ENCODE results near the gene TBC1D8. TPM values are rescaled to one million over a fixed set of nuclear protein-coding genes. Genes with fewer than 3 reads are reported as not detected.
A peak's percentile ranks its signal among the peaks of the same experiment; 100 is the strongest.

TBC1D8 gene
- total and polyA plus RNA-seq, 2 of the 13 experiments (the other 11 are each of a cell fraction or from before 2014, with no cell fraction given): 45.1 to 95.4 TPM

DNA sequence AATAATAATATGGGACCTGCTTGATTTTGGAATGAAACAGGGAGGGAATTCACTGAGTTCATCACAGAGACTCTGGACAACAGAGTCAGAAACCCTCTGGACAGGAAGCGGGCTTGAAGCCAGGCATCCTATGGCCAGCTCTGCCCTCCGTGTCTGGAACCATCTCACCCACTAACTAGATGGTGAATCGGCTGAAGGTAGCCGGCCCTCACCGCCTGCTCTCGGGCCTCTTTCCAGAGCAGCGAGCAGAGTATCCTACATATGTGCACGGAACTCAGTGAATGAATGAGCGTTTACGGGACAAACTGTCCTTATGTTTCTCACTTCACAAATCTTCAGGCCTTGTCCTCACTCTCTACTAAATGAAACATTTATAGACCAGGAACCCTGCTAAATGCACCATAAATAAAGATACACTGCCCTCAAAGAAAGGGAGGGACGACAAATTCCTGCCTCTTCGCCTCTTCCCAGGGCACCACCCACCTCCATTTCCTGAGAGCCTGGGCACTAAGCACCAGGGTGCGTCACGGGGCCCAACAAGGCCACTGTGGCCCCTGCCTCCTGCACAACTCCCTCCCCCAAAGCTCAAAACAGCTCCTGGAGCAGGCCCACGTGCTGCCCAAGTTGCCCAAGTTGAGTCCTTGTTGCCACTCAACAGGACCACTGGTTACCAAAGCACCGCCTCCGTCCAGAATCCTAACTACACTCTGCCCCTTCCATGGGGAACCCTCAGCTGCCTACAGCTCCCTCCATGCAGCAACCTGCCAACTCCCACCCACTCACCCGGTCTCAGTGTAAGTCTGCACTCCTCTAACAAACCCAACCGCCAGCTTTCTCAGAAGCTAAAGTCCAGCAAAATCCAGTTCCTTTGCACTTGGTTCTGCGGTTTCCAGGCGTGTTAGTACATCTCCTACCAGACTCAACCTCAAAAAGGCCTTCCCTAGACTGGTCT, 1.7 kb downstream of the TBC1D8 start (continued):
- TF ChIP-seq, protein P1, sequence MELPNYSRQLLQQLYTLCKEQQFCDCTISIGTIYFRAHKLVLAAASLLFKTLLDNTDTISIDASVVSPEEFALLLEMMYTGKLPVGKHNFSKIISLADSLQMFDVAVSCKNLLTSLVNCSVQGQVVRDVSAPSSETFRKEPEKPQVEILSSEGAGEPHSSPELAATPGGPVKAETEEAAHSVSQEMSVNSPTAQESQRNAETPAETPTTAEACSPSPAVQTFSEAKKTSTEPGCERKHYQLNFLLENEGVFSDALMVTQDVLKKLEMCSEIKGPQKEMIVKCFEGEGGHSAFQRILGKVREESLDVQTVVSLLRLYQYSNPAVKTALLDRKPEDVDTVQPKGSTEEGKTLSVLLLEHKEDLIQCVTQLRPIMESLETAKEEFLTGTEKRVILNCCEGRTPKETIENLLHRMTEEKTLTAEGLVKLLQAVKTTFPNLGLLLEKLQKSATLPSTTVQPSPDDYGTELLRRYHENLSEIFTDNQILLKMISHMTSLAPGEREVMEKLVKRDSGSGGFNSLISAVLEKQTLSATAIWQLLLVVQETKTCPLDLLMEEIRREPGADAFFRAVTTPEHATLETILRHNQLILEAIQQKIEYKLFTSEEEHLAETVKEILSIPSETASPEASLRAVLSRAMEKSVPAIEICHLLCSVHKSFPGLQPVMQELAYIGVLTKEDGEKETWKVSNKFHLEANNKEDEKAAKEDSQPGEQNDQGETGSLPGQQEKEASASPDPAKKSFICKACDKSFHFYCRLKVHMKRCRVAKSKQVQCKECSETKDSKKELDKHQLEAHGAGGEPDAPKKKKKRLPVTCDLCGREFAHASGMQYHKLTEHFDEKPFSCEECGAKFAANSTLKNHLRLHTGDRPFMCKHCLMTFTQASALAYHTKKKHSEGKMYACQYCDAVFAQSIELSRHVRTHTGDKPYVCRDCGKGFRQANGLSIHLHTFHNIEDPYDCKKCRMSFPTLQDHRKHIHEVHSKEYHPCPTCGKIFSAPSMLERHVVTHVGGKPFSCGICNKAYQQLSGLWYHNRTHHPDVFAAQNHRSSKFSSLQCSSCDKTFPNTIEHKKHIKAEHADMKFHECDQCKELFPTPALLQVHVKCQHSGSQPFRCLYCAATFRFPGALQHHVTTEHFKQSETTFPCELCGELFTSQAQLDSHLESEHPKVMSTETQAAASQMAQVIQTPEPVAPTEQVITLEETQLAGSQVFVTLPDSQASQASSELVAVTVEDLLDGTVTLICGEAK (IDR thresholded peaks at IDR 0.05): no peak
- TF ChIP-seq, protein P1 (CRISPR knock-in tag; IDR thresholded peaks at IDR 0.05): 0 out of 2 replicates have a peak, but pooled peaks have one; percentile 33
- TF ChIP-seq ZNF329 (CRISPR knock-in tag; IDR thresholded peaks at IDR 0.05; ENCODE audit: low read depth) (no peak), ESRRA (CRISPR knock-in tag; IDR thresholded peaks at IDR 0.05; ENCODE audit: low read depth) (no peak), ZNF326 (CRISPR knock-in tag; IDR thresholded peaks at IDR 0.05; ENCODE audit: borderline replicate concordance) (no peak), CEBPB (IDR thresholded peaks at IDR 0.05; ENCODE audit: borderline replicate concordance, low read depth, low read length) (peak; percentile 46; the same call in 1 of the 2 replicates), ZNF331 (CRISPR knock-in tag; IDR thresholded peaks at IDR 0.05) (0 out of 2 replicates have a peak, but pooled peaks have one; percentile 29), TMF1 (CRISPR knock-in tag; IDR thresholded peaks at IDR 0.05; ENCODE audit: low read depth) (no peak), ZNF382 (CRISPR knock-in tag; IDR thresholded peaks at IDR 0.05; ENCODE audit: borderline replicate concordance) (no peak), GTF3A (CRISPR knock-in tag; conservative IDR thresholded peaks at IDR 0.05) (0 out of 2 replicates have a peak, but pooled peaks have one; percentile 54), ZNF619 (CRISPR knock-in tag; IDR thresholded peaks at IDR 0.05) (no peak), KAT2B (IDR thresholded peaks at IDR 0.05; ENCODE audit: borderline replicate concordance, low read depth, low read length) (no peak), KLF16 (CRISPR knock-in tag; IDR thresholded peaks at IDR 0.05) (no peak)
- TF ChIP-seq, protein P2, sequence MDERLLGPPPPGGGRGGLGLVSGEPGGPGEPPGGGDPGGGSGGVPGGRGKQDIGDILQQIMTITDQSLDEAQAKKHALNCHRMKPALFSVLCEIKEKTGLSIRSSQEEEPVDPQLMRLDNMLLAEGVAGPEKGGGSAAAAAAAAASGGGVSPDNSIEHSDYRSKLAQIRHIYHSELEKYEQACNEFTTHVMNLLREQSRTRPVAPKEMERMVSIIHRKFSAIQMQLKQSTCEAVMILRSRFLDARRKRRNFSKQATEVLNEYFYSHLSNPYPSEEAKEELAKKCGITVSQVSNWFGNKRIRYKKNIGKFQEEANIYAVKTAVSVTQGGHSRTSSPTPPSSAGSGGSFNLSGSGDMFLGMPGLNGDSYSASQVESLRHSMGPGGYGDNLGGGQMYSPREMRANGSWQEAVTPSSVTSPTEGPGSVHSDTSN (CRISPR knock-in tag; IDR thresholded peaks at IDR 0.05): no peak
- TF ChIP-seq, protein P3, sequence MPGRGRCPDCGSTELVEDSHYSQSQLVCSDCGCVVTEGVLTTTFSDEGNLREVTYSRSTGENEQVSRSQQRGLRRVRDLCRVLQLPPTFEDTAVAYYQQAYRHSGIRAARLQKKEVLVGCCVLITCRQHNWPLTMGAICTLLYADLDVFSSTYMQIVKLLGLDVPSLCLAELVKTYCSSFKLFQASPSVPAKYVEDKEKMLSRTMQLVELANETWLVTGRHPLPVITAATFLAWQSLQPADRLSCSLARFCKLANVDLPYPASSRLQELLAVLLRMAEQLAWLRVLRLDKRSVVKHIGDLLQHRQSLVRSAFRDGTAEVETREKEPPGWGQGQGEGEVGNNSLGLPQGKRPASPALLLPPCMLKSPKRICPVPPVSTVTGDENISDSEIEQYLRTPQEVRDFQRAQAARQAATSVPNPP (CRISPR knock-in tag; IDR thresholded peaks at IDR 0.05): no peak

Data from HepG2 (cell line).